H1 (cell line): ENCODE measurements around the gene GLYATL3. TPM values are rescaled to one million over a fixed set of nuclear protein-coding genes. Genes with fewer than 3 reads are reported as not detected.

Experiments used
- CTCF ChIA-PET: fragments of 300-600 bp; sonication (Branson Sonifier 250); formaldehyde crosslinking; loops from one replicate; lab custom pipeline; 2021; ENCODE audit not compliant: partially characterized antibody; lab: Charles Lee
- POLR2A ChIA-PET: fragments of 300-600 bp; sonication (Branson Sonifier 250); formaldehyde crosslinking; loops from one replicate; lab custom pipeline; 2021; ENCODE audit warnings: inconsistent platforms; ENCODE audit not compliant: partially characterized antibody; lab: Charles Lee
- DNase-seq, 2 experiments: peaks; one replicate each; pipeline versions ENCODE4 v3.0.0 to v3.0.0-alpha.2; 2010 to 2022; ENCODE audit warnings: low spot score in 2 of 2, low read depth in 1 of 2, mixed read lengths in 1 of 2
- FAIRE-seq: peaks from 2 replicates; lab custom pipeline; 2011; peaks lifted over from hg19 to GRCh38; lab: Jason Lieb, UNC
- H2AFZ ChIP-seq: 2 replicates; pipeline ENCODE4 v1.8.1; 2012; ENCODE audit warnings: low read length, inconsistent platforms
- H2AK5ac ChIP-seq: 2 replicates; pipeline ENCODE4 v1.6.1; 2013; ENCODE audit warnings: low read depth, low read length
- H2BK120ac ChIP-seq: replicated peaks from 2 replicates; pipeline ENCODE3; 2013; ENCODE audit warnings: low read depth, low read length, inconsistent platforms
- H2BK12ac ChIP-seq: 2 replicates; pipeline ENCODE4 v1.6.1; 2013; ENCODE audit warnings: low read depth, low read length
- H2BK15ac ChIP-seq: 2 replicates; pipeline ENCODE4 v1.6.1; 2013; ENCODE audit warnings: low read length
- H2BK20ac ChIP-seq: 2 replicates; pipeline ENCODE4 v1.6.1; 2013; ENCODE audit warnings: low read length
- H2BK5ac ChIP-seq: 2 replicates; pipeline ENCODE4 v1.6.1; 2013; ENCODE audit warnings: low read depth, low read length
- H3K14ac ChIP-seq: 2 replicates; pipeline ENCODE4 v1.6.1; 2013; ENCODE audit warnings: inconsistent platforms; ENCODE audit not compliant: insufficient read length
- H3K18ac ChIP-seq: 2 replicates; pipeline ENCODE4 v1.6.1; 2013; ENCODE audit warnings: low read length; ENCODE audit errors: extremely low read depth
- H3K23ac ChIP-seq: 2 replicates; pipeline ENCODE4 v1.6.1; 2013; ENCODE audit warnings: inconsistent platforms; ENCODE audit not compliant: insufficient read length
- H3K23me2 ChIP-seq: 2 replicates; pipeline ENCODE4 v1.6.1; 2013; ENCODE audit warnings: low read depth, low read length
- H3K27ac ChIP-seq: 2 replicates; pipeline ENCODE4 v1.6.1; 2011; ENCODE audit warnings: low read depth, low read length, inconsistent platforms
- H3K27me3 ChIP-seq, 4 experiments: replicated peaks in 1 of 4; 1 replicate in 1 of 4; 2 replicates in 3 of 4; pipeline versions ENCODE4 v1.6.1 to v1.8.1; 2011 to 2013; ENCODE audit warnings: low read length in 3 of 4, mild to moderate bottlenecking in 3 of 4, inconsistent platforms in 2 of 4, mixed read lengths in 2 of 4, moderate library complexity in 1 of 4; ENCODE audit not compliant: control insufficient read depth in 3 of 4, insufficient read depth in 3 of 4; ENCODE audit errors: extremely low read depth in 1 of 4
- H3K36me3 ChIP-seq, 4 experiments: 2 replicates each; pipeline versions ENCODE4 v1.6.1 to v1.8.1; 2011 to 2013; ENCODE audit warnings: mild to moderate bottlenecking in 4 of 4, low read length in 3 of 4, moderate library complexity in 2 of 4, control low read depth in 1 of 4, inconsistent platforms in 1 of 4; ENCODE audit not compliant: insufficient read depth in 4 of 4, control insufficient read depth in 2 of 4
- H3K4ac ChIP-seq: replicated peaks from 2 replicates; pipeline ENCODE3; 2013; ENCODE audit warnings: low read length, low read depth, mixed read lengths, inconsistent platforms; ENCODE audit not compliant: insufficient read length
- H3K4me1 ChIP-seq, 4 experiments: replicated peaks in 1 of 4; 1 replicate in 1 of 4; 2 replicates in 3 of 4; pipeline versions ENCODE4 v1.6.1 to v1.8.1; 2011 to 2013; ENCODE audit warnings: low read length in 3 of 4, inconsistent platforms in 2 of 4, mixed read lengths in 1 of 4; ENCODE audit not compliant: insufficient read depth in 4 of 4, control insufficient read depth in 3 of 4
- H3K4me2 ChIP-seq, 2 experiments: 2 replicates each; pipeline versions ENCODE4 v1.6.1 to v1.8.1; 2011 to 2013; ENCODE audit warnings: low read depth in 2 of 2, low read length in 2 of 2, control low read depth in 1 of 2, inconsistent platforms in 1 of 2, mild to moderate bottlenecking in 1 of 2; ENCODE audit not compliant: insufficient read depth in 1 of 2
- H3K4me3 ChIP-seq, 4 experiments: fragments of 200-600, 300-600 bp in 1 of 4; sonication (generic), shearing (Covaris generic), sonication (Bioruptor Twin) in 1 of 4; 2 replicates each; pipeline versions ENCODE4 v1.5.1 to v1.8.1; 2011 to 2016; ENCODE audit warnings: low read length in 4 of 4, low read depth in 3 of 4, control low read depth in 2 of 4, inconsistent platforms in 2 of 4, mild to moderate bottlenecking in 2 of 4, mixed read lengths in 1 of 4, moderate library complexity in 1 of 4; ENCODE audit not compliant: insufficient read depth in 2 of 4; ENCODE audit errors: extremely low read depth in 1 of 4
- H3K56ac ChIP-seq: replicated peaks from 2 replicates; pipeline ENCODE3; 2013; ENCODE audit warnings: low read depth, mild to moderate bottlenecking, mixed read lengths, low read length, inconsistent platforms; ENCODE audit not compliant: insufficient read length
- H3K79me1 ChIP-seq: 2 replicates; pipeline ENCODE4 v1.6.1; 2013; ENCODE audit warnings: low read depth, low read length, control low read depth
- H3K79me2 ChIP-seq, 2 experiments: 2 replicates each; pipeline versions ENCODE4 v1.6.1 to v1.8.1; 2012 to 2013; ENCODE audit warnings: low read length in 2 of 2, mild to moderate bottlenecking in 2 of 2, inconsistent platforms in 1 of 2; ENCODE audit not compliant: insufficient read depth in 2 of 2, control insufficient read depth in 1 of 2
- H3K9ac ChIP-seq, 4 experiments: replicated peaks in 1 of 4; 1 replicate in 1 of 4; 2 replicates in 3 of 4; pipeline versions ENCODE4 v1.6.1 to v1.8.1; 2011 to 2013; ENCODE audit warnings: low read depth in 3 of 4, low read length in 3 of 4, control low read depth in 2 of 4, mild to moderate bottlenecking in 2 of 4, moderate library complexity in 2 of 4, inconsistent platforms in 1 of 4; ENCODE audit errors: extremely low read depth in 1 of 4
- H3K9me3 ChIP-seq, 2 experiments: 2 replicates each; pipeline versions ENCODE4 v1.6.1 to v1.8.1; 2012 to 2013; ENCODE audit warnings: mild to moderate bottlenecking in 2 of 2, moderate library complexity in 2 of 2, control low read depth in 1 of 2, inconsistent platforms in 1 of 2, low read depth in 1 of 2, low read length in 1 of 2, mixed read lengths in 1 of 2; ENCODE audit not compliant: insufficient read depth in 2 of 2
- H4K20me1 ChIP-seq, 2 experiments: replicated peaks in 1 of 2; 2 replicates each; pipeline versions ENCODE3 to v1.8.1; 2011 to 2013; ENCODE audit warnings: inconsistent platforms in 2 of 2, low read length in 2 of 2, mild to moderate bottlenecking in 1 of 2; ENCODE audit not compliant: insufficient read depth in 2 of 2, control insufficient read depth in 1 of 2
- H4K5ac ChIP-seq: 2 replicates; pipeline ENCODE4 v1.6.1; 2013; ENCODE audit warnings: low read length, low read depth, mixed read lengths, inconsistent platforms; ENCODE audit not compliant: insufficient read length
- H4K8ac ChIP-seq: 2 replicates; pipeline ENCODE4 v1.8.0; 2013; ENCODE audit warnings: mild to moderate bottlenecking, moderate library complexity, low read length, inconsistent platforms; ENCODE audit not compliant: insufficient read depth; ENCODE audit errors: extremely low read depth
- H4K91ac ChIP-seq: replicated peaks from 2 replicates; pipeline ENCODE3; 2013; ENCODE audit warnings: low read length, mixed read lengths, inconsistent platforms; ENCODE audit not compliant: insufficient read length
- BACH1 ChIP-seq: IDR thresholded peaks from 2 replicates; pipeline ENCODE4 v1.6.1; 2012; ENCODE audit warnings: low read length, improper control_type of control experiment
- CBX5 ChIP-seq: fragments of 300-800, 300-1000 bp; sonication (generic); IDR thresholded peaks from 2 replicates; pipeline ENCODE4 v1.7.1; 2016; ENCODE audit warnings: antibody characterized with exemption, low read length, low read depth
- CREB1 ChIP-seq: IDR thresholded peaks from 2 replicates; pipeline ENCODE4 v1.6.1; 2012; ENCODE audit warnings: inconsistent platforms
- EGR1 ChIP-seq: IDR thresholded peaks from 2 replicates; pipeline ENCODE4 v1.6.1; 2011; ENCODE audit warnings: low read depth, low read length, borderline replicate concordance
- EP300 ChIP-seq, 2 experiments: IDR thresholded peaks; 1 replicate in 1 of 2; 2 replicates in 1 of 2; pipeline ENCODE4 v1.6.1; 2011 to 2012; ENCODE audit warnings: low read depth in 2 of 2, low read length in 2 of 2, mild to moderate bottlenecking in 2 of 2, borderline replicate concordance in 1 of 2, inconsistent platforms in 1 of 2, moderate library complexity in 1 of 2
- GABPA ChIP-seq: IDR thresholded peaks from 2 replicates; pipeline ENCODE4 v1.6.1; 2011; ENCODE audit warnings: mild to moderate bottlenecking, low read length, moderate library complexity, borderline replicate concordance; ENCODE audit not compliant: insufficient read depth
- KDM1A ChIP-seq: fragments of 200-600, 300-600 bp; sonication (generic); IDR thresholded peaks from 2 replicates; pipeline ENCODE4 v1.7.1; 2016; ENCODE audit warnings: mild to moderate bottlenecking, low read length, borderline replicate concordance
- NRF1 ChIP-seq: IDR thresholded peaks from 2 replicates; pipeline ENCODE4 v1.6.1; 2011; ENCODE audit warnings: mild to moderate bottlenecking, low read depth, low read length, improper control_type of control experiment
- POLR2AphosphoS5 ChIP-seq: IDR thresholded peaks from 2 replicates; pipeline ENCODE4 v1.6.1; 2011; ENCODE audit warnings: low read depth, low read length
- TCF12 ChIP-seq: IDR thresholded peaks from 2 replicates; pipeline ENCODE4 v1.6.1; 2011; ENCODE audit warnings: low read depth, mild to moderate bottlenecking, low read length
- WGBS, 2 experiments: shearing (Covaris generic) in 1 of 2; methylation state at CpG; one replicate each; pipeline versions ENCODE4 v1.1.6 to v1.1.7; 2013 to 2015; ENCODE audit warnings: low lambda C conversion rate in 2 of 2, mixed read lengths in 2 of 2, inconsistent platforms in 1 of 2, low coverage in 1 of 2, missing lambda C conversion rate in 1 of 2; ENCODE audit not compliant: insufficient replicate concordance in 2 of 2, insufficient coverage in 1 of 2, insufficient read length in 1 of 2; ENCODE audit errors: extremely low coverage in 1 of 2, missing lambda C conversion rate in 1 of 2; 5-methylcytosine and 5-hydroxymethylcytosine counted together
- polyA plus RNA-seq, 7 experiments: library from polyadenylated mRNA; depleted of rRNA in 3 of 7; stranded (reverse) in 5 of 7; unstranded in 2 of 7; fragments of >200 nt in 5 of 7; fragments of 200-250 nt in 2 of 7; gene quantifications; 1 replicate in 5 of 7; 2 replicates in 1 of 7; 4 replicates in 1 of 7; pipeline versions ENCODE4 v1.2.1 to v1.2.3, GENCODE V29; 2011 to 2013; ENCODE audit warnings: missing spikeins in 2 of 7, mixed read lengths in 2 of 7
- total RNA-seq: library from RNA; stranded (reverse); fragmentation: NEBNext Ultra II Directional; extraction: Animal tissue kit (Norgen Biotek cat#: 25700); gene quantifications from 2 replicates; pipeline ENCODE4 v1.2.1, GENCODE V29; 2021
- TF ChIP-seq, protein P1 (sequence below), 3 experiments: IDR thresholded peaks; 1 replicate in 2 of 3; 2 replicates in 1 of 3; pipeline versions ENCODE4 v1.5.1 to v1.6.1; 2011; ENCODE audit warnings: low read length in 3 of 3, mild to moderate bottlenecking in 3 of 3, inconsistent platforms in 2 of 3, low read depth in 1 of 3, moderate library complexity in 1 of 3; ENCODE audit not compliant: insufficient read depth in 1 of 3; ENCODE audit errors: control extremely low read depth in 1 of 3

The GLYATL3 gene
- total and polyA plus RNA-seq, 2 of the 8 experiments (the other 6 are each of a cell fraction or from before 2014, with no cell fraction given), result not detected

DNA sequence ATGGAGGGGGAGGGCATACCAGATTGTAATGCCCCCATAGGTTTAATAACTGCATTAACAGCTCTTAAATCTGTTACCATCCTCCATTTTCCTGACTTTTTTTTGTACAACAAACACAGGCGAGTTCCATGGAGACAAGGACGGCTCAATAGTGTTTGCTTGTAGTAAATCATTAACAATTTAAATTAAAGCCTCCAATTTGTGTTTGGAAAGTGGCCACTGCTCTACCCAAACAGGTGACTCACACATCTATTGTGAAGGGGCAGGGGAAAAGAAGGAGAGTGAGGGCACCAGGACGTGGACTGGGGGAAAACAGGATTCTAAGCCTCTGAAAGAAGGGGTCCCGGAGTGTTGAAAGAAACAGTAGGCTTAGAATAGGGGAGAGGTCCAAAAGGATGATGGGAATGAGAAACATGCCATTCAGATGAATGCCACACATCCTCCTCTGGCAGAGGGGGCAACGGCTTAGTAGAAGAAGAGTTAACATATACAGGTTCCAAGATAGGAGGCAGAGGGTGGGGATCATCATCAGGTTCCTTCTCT, 6.9 kb downstream of the GLYATL3 start:
- no peak overlapping the region for H3K56ac ChIP-seq
- no peak overlapping the region for H3K4ac ChIP-seq
- H3K23me2 ChIP-seq, result no peaks in the 10 kb centered on the region
- 85% methylated on average over 5 of the region's 5 CpGs; no CpG with 5 or more reads in 1 of the 2 experiments for WGBS, 2 experiments
- H2BK15ac ChIP-seq, result no peak overlapping the region
- H4K8ac ChIP-seq, result no peak overlapping the region
- H3K18ac ChIP-seq, result no peak overlapping the region
- no peaks in the 10 kb centered on the region for H3K79me1 ChIP-seq
- no peaks in the 10 kb centered on the region for H4K20me1 ChIP-seq
- no peaks in the 10 kb centered on the region for H3K27me3 ChIP-seq
- H4K5ac ChIP-seq, result no peak overlapping the region
- H2AK5ac ChIP-seq, result no peak overlapping the region
- H3K36me3 ChIP-seq, result no peaks in the 10 kb centered on the region
- H2BK5ac ChIP-seq, result no peak overlapping the region
- ChIA-PET POLR2A (no interaction called here), CTCF (no interaction called here)
- H3K9me3 ChIP-seq, result peaks cover 2 to 5% of the 10 kb centered on the region in 2 experiments
- no peaks in the 10 kb centered on the region for H3K4me1 ChIP-seq
- no peak overlapping the region for H3K9ac ChIP-seq
- H3K4me2 ChIP-seq, result no peak overlapping the region
- no peak overlapping the region for H3K27ac ChIP-seq
- no peak overlapping the region for H3K14ac ChIP-seq
- no peak overlapping the region for H2BK120ac ChIP-seq
- no peak overlapping the region for H2BK12ac ChIP-seq
- DNase-seq (no peak), FAIRE-seq (no peak)
- H2AFZ ChIP-seq, result no peak overlapping the region
- H2BK20ac ChIP-seq, result no peak overlapping the region
- no peak overlapping the region for H4K91ac ChIP-seq
- no peaks in the 10 kb centered on the region for H3K79me2 ChIP-seq
- H3K23ac ChIP-seq, result no peak overlapping the region
- H3K4me3 ChIP-seq, result no peak overlapping the region
- TF ChIP-seq, protein P1, sequence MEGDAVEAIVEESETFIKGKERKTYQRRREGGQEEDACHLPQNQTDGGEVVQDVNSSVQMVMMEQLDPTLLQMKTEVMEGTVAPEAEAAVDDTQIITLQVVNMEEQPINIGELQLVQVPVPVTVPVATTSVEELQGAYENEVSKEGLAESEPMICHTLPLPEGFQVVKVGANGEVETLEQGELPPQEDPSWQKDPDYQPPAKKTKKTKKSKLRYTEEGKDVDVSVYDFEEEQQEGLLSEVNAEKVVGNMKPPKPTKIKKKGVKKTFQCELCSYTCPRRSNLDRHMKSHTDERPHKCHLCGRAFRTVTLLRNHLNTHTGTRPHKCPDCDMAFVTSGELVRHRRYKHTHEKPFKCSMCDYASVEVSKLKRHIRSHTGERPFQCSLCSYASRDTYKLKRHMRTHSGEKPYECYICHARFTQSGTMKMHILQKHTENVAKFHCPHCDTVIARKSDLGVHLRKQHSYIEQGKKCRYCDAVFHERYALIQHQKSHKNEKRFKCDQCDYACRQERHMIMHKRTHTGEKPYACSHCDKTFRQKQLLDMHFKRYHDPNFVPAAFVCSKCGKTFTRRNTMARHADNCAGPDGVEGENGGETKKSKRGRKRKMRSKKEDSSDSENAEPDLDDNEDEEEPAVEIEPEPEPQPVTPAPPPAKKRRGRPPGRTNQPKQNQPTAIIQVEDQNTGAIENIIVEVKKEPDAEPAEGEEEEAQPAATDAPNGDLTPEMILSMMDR (IDR thresholded peaks at IDR 0.05; ENCODE audit: control extremely low read depth in 1 of 3, insufficient read depth in 1 of 3, low read depth in 1 of 3, low read length in 3 of 3), result no peak
- TF ChIP-seq EGR1, result no peak
- no peak for TF ChIP-seq EP300 (IDR thresholded peaks at IDR 0.05; ENCODE audit: borderline replicate concordance in 1 of 2, low read depth in 2 of 2, low read length in 2 of 2)
- no peak for TF ChIP-seq GABPA
- TF ChIP-seq KDM1A, result no peak
- TF ChIP-seq BACH1, result no peak
- TF ChIP-seq CREB1, result no peak
- no peak for TF ChIP-seq TCF12
- no peak for TF ChIP-seq POLR2AphosphoS5
- TF ChIP-seq CBX5, result no peak
- TF ChIP-seq NRF1, result no peak
